ENCODE data around the gene OGG1.

DNA sequence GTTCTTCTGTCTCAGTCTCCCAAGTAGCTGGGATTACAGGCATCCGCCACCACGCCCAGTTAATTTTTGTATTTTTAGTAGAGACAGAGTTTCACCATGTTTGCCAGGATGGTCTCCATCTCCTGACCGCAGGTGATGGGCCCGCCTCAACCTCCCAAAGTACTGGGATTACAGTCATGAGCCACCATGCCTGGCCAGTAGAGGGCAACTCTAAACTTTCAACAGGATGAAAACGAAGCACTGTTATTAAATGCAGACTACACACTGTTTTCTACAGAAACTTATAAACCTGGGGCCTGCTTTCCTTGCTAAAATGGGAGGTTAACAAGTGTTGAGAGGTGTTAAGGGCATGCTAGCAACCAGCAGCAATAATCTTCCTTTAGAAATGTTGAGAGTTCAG lies 50.8 kb downstream of the OGG1 start:
- no peak for TF ChIP-seq SCRT1 (tag by site-specific recombination; IDR thresholded peaks at IDR 0.05; ENCODE audit: borderline replicate concordance)
- no peak for TF ChIP-seq ZNF830 (tag by site-specific recombination; IDR thresholded peaks at IDR 0.05; ENCODE audit: low read depth)
- TF ChIP-seq ZNF416 (tag by site-specific recombination; IDR thresholded peaks at IDR 0.05): no peak
- no peak for TF ChIP-seq CTCF (tag by site-specific recombination; IDR thresholded peaks at IDR 0.05)
- TF ChIP-seq ZNF24 (tag by site-specific recombination; IDR thresholded peaks at IDR 0.05): no peak
- no peak for TF ChIP-seq ELK4 (IDR thresholded peaks at IDR 0.05; ENCODE audit: borderline replicate concordance, low read depth, low read length)
- no peak for TF ChIP-seq ZNF585B (tag by site-specific recombination; IDR thresholded peaks at IDR 0.05)
- no peak for TF ChIP-seq ATF2 (tag by site-specific recombination; IDR thresholded peaks at IDR 0.05; ENCODE audit: low read depth)
- TF ChIP-seq, protein P1, sequence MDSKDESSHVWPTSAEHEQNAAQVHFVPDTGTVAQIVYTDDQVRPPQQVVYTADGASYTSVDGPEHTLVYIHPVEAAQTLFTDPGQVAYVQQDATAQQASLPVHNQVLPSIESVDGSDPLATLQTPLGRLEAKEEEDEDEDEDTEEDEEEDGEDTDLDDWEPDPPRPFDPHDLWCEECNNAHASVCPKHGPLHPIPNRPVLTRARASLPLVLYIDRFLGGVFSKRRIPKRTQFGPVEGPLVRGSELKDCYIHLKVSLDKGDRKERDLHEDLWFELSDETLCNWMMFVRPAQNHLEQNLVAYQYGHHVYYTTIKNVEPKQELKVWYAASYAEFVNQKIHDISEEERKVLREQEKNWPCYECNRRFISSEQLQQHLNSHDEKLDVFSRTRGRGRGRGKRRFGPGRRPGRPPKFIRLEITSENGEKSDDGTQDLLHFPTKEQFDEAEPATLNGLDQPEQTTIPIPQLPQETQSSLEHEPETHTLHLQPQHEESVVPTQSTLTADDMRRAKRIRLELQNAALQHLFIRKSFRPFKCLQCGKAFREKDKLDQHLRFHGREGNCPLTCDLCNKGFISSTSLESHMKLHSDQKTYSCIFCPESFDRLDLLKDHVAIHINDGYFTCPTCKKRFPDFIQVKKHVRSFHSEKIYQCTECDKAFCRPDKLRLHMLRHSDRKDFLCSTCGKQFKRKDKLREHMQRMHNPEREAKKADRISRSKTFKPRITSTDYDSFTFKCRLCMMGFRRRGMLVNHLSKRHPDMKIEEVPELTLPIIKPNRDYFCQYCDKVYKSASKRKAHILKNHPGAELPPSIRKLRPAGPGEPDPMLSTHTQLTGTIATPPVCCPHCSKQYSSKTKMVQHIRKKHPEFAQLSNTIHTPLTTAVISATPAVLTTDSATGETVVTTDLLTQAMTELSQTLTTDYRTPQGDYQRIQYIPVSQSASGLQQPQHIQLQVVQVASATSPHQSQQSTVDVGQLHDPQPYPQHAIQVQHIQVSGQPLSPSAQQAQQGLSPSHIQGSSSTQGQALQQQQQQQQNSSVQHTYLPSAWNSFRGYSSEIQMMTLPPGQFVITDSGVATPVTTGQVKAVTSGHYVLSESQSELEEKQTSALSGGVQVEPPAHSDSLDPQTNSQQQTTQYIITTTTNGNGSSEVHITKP (tag by site-specific recombination; IDR thresholded peaks at IDR 0.05): no peak
- no peak for TF ChIP-seq ZNF112 (tag by site-specific recombination; IDR thresholded peaks at IDR 0.05)

Data from HEK293 (cell line).